ENCODE data around the gene SKAP2. TPM values are rescaled to one million over a fixed set of nuclear protein-coding genes. Genes with fewer than 3 reads are reported as not detected.

SKAP2 gene
- total and polyA plus RNA-seq, 10 of the 15 experiments (the other 5 are each of a cell fraction or from before 2014, with no cell fraction given): 10.9 to 40.6 (median 23.5) TPM

DNA sequence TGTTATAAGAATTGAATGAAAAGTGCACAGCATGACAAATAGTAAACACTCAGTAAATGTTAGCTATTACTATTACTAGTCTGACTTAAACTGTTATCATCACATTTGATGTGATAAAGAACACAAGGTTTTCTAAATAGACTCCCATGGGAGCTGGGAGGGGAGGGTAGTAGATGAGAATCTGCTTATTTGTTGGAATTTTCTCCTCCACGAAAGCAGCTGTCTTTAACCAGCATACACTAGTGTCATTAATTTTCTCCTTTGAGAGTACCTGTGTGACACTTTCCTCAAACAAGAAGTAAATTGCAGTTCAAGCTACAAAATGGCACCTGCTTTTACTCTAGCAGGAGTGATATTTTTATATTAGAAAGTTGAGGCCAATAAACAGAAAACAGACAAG lies 200.1 kb downstream of the SKAP2 start:
- FAIRE-seq: no peak
- Histone ChIP-seq H3K27ac (ENCODE audit: control insufficient read depth, insufficient read depth) (no peak overlapping the region), H3K9me3 (replicated peaks; ENCODE audit: control insufficient read depth, insufficient read depth, low read length) (no peaks in the 10 kb centered on the region), H3K79me2 (ENCODE audit: control insufficient read depth, insufficient read depth, low read length) (no peaks in the 10 kb centered on the region), H4K20me1 (ENCODE audit: control insufficient read depth, insufficient read depth) (no peaks in the 10 kb centered on the region), H3K9ac (ENCODE audit: control insufficient read depth, insufficient read depth, low read length) (no peak overlapping the region), H3K4me2 (ENCODE audit: control insufficient read depth, insufficient read depth) (no peak overlapping the region), H3K4me3 (no peak overlapping the region), H2AFZ (ENCODE audit: control insufficient read depth, low read depth, low read length) (no peak overlapping the region), H3K36me3 (ENCODE audit: control insufficient read depth in 2 of 2, insufficient read depth in 2 of 2, low read length in 1 of 2) (no peaks in the 10 kb centered on the region), H3K27me3 (replicated peaks in 1 of 2; ENCODE audit: control insufficient read depth in 2 of 2, insufficient read depth in 2 of 2, low read length in 1 of 2) (no peaks in the 10 kb centered on the region), H3K4me1 (ENCODE audit: control insufficient read depth, insufficient read depth, low read length) (no peaks in the 10 kb centered on the region)
- in situ Hi-C loops (cut with MboI) (loop anchor here (10.0 kb wide), 2 partner anchors 589 to 769 kb away; no protein-coding TSS in a partner anchor), intact Hi-C loops (cut with micrococcal nuclease; ENCODE audit: unreplicated experiment) (loop anchor here (10.0 kb wide), 3 partner anchors 389 to 599 kb away; partner anchors contain the start of genes CBX3 and HNRNPA2B1)
- CTCF ChIA-PET: interaction anchor here (0.8 to 5.4 kb wide), 4 partner anchors 17 to 487 kb away, joined by 3 to 66 read pairs (median 10); no protein-coding TSS in a partner anchor
- RAD21 ChIA-PET (ENCODE audit: unreplicated experiment): interaction anchor here (0.7 to 2.4 kb wide), 4 partner anchors 19 to 772 kb away, joined by 3 to 11 read pairs (median 3); no protein-coding TSS in a partner anchor
- POLR2A ChIA-PET: no interaction called here
- no peak for ATAC-seq
- no TSS peak for BruUV-seq (replicated peaks)
- 94% methylated on average over 1 of the region's 1 CpG for WGBS (ENCODE audit: insufficient coverage, insufficient replicate concordance, low lambda C conversion rate, missing lambda C conversion rate)
- no peak for DNase-seq (ENCODE audit: low read depth, low spot score)
- SMC1A ChIA-PET (ENCODE audit: uncharacterized antibody, unreplicated experiment): interaction anchor here (1.6 to 4.8 kb wide), 2 partner anchors 11 to 295 kb away, joined by 3 to 42 read pairs; no protein-coding TSS in a partner anchor
- TF ChIP-seq ZSCAN29 (IDR thresholded peaks at IDR 0.05) (no peak), NR2C1 (IDR thresholded peaks at IDR 0.05) (no peak), JUNB (IDR thresholded peaks at IDR 0.05) (no peak), SIN3A (IDR thresholded peaks at IDR 0.05; ENCODE audit: low read depth, low read length) (no peak), TBL1XR1 (IDR thresholded peaks at IDR 0.05; ENCODE audit: low read depth, low read length) (no peak), POLR2AphosphoS5 (IDR thresholded peaks at IDR 0.05; ENCODE audit: low read length) (no peak), EZH2 (IDR thresholded peaks at IDR 0.05; ENCODE audit: borderline replicate concordance, control insufficient read depth, low read depth, low read length) (no peak), FOXK2 (IDR thresholded peaks at IDR 0.05) (no peak), KAT2A (conservative IDR thresholded peaks at IDR 0.05; ENCODE audit: control insufficient read depth, low read depth, low read length) (no peak), TCF7 (IDR thresholded peaks at IDR 0.05; ENCODE audit: borderline replicate concordance) (no peak)
- TF ChIP-seq, protein P1, sequence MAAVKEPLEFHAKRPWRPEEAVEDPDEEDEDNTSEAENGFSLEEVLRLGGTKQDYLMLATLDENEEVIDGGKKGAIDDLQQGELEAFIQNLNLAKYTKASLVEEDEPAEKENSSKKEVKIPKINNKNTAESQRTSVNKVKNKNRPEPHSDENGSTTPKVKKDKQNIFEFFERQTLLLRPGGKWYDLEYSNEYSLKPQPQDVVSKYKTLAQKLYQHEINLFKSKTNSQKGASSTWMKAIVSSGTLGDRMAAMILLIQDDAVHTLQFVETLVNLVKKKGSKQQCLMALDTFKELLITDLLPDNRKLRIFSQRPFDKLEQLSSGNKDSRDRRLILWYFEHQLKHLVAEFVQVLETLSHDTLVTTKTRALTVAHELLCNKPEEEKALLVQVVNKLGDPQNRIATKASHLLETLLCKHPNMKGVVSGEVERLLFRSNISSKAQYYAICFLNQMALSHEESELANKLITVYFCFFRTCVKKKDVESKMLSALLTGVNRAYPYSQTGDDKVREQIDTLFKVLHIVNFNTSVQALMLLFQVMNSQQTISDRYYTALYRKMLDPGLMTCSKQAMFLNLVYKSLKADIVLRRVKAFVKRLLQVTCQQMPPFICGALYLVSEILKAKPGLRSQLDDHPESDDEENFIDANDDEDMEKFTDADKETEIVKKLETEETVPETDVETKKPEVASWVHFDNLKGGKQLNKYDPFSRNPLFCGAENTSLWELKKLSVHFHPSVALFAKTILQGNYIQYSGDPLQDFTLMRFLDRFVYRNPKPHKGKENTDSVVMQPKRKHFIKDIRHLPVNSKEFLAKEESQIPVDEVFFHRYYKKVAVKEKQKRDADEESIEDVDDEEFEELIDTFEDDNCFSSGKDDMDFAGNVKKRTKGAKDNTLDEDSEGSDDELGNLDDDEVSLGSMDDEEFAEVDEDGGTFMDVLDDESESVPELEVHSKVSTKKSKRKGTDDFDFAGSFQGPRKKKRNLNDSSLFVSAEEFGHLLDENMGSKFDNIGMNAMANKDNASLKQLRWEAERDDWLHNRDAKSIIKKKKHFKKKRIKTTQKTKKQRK (IDR thresholded peaks at IDR 0.05; ENCODE audit: low read depth, low read length): no peak
- TF ChIP-seq, protein P2, sequence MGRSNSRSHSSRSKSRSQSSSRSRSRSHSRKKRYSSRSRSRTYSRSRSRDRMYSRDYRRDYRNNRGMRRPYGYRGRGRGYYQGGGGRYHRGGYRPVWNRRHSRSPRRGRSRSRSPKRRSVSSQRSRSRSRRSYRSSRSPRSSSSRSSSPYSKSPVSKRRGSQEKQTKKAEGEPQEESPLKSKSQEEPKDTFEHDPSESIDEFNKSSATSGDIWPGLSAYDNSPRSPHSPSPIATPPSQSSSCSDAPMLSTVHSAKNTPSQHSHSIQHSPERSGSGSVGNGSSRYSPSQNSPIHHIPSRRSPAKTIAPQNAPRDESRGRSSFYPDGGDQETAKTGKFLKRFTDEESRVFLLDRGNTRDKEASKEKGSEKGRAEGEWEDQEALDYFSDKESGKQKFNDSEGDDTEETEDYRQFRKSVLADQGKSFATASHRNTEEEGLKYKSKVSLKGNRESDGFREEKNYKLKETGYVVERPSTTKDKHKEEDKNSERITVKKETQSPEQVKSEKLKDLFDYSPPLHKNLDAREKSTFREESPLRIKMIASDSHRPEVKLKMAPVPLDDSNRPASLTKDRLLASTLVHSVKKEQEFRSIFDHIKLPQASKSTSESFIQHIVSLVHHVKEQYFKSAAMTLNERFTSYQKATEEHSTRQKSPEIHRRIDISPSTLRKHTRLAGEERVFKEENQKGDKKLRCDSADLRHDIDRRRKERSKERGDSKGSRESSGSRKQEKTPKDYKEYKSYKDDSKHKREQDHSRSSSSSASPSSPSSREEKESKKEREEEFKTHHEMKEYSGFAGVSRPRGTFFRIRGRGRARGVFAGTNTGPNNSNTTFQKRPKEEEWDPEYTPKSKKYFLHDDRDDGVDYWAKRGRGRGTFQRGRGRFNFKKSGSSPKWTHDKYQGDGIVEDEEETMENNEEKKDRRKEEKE (IDR thresholded peaks at IDR 0.05): no peak
- TF ChIP-seq, protein P3, sequence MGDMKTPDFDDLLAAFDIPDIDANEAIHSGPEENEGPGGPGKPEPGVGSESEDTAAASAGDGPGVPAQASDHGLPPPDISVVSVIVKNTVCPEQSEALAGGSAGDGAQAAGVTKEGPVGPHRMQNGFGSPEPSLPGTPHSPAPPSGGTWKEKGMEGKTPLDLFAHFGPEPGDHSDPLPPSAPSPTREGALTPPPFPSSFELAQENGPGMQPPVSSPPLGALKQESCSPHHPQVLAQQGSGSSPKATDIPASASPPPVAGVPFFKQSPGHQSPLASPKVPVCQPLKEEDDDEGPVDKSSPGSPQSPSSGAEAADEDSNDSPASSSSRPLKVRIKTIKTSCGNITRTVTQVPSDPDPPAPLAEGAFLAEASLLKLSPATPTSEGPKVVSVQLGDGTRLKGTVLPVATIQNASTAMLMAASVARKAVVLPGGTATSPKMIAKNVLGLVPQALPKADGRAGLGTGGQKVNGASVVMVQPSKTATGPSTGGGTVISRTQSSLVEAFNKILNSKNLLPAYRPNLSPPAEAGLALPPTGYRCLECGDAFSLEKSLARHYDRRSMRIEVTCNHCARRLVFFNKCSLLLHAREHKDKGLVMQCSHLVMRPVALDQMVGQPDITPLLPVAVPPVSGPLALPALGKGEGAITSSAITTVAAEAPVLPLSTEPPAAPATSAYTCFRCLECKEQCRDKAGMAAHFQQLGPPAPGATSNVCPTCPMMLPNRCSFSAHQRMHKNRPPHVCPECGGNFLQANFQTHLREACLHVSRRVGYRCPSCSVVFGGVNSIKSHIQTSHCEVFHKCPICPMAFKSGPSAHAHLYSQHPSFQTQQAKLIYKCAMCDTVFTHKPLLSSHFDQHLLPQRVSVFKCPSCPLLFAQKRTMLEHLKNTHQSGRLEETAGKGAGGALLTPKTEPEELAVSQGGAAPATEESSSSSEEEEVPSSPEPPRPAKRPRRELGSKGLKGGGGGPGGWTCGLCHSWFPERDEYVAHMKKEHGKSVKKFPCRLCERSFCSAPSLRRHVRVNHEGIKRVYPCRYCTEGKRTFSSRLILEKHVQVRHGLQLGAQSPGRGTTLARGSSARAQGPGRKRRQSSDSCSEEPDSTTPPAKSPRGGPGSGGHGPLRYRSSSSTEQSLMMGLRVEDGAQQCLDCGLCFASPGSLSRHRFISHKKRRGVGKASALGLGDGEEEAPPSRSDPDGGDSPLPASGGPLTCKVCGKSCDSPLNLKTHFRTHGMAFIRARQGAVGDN (IDR thresholded peaks at IDR 0.05): no peak

All from GM12878 (cell line).